ENCODE measurements around the gene FRAS1.

DNA sequence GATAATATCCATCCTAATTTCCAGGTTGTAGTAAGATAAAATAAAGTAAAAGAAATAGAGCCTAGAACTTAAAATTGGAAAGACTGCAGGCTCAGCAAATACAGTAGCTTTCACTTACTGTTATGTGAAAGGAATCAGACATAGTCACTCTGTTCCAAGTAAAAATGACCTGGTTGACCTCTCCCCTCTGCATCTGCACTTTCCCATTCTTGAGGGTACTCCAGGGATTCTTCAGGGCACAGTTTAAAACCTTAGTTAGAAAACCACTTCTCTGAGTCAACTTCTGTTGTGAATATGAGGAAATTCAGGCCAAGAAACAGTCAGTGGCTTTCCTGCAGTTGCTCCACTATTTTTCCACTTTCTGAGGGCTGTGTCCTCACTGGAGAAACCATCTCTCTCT lies 42.9 kb downstream of the FRAS1 start:
- TF ChIP-seq, protein P1, sequence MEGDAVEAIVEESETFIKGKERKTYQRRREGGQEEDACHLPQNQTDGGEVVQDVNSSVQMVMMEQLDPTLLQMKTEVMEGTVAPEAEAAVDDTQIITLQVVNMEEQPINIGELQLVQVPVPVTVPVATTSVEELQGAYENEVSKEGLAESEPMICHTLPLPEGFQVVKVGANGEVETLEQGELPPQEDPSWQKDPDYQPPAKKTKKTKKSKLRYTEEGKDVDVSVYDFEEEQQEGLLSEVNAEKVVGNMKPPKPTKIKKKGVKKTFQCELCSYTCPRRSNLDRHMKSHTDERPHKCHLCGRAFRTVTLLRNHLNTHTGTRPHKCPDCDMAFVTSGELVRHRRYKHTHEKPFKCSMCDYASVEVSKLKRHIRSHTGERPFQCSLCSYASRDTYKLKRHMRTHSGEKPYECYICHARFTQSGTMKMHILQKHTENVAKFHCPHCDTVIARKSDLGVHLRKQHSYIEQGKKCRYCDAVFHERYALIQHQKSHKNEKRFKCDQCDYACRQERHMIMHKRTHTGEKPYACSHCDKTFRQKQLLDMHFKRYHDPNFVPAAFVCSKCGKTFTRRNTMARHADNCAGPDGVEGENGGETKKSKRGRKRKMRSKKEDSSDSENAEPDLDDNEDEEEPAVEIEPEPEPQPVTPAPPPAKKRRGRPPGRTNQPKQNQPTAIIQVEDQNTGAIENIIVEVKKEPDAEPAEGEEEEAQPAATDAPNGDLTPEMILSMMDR (IDR thresholded peaks at IDR 0.05; ENCODE audit: insufficient read depth, low read depth, low read length) = no peak
- TF ChIP-seq EZH2 (IDR thresholded peaks at IDR 0.05; ENCODE audit: insufficient read depth, low read length) = no peak
